Iris pigment epithelial cell (primary cell): ENCODE measurements around the gene FAM50A.
A peak's percentile ranks its signal among the peaks of the same experiment; 100 is the strongest.

ENCODE experiments used
- DNase-seq: peaks from one replicate; pipeline ENCODE4 v3.0.0-alpha.2; 2011; ENCODE audit warnings: low read depth

Gene FAM50A

DNA sequence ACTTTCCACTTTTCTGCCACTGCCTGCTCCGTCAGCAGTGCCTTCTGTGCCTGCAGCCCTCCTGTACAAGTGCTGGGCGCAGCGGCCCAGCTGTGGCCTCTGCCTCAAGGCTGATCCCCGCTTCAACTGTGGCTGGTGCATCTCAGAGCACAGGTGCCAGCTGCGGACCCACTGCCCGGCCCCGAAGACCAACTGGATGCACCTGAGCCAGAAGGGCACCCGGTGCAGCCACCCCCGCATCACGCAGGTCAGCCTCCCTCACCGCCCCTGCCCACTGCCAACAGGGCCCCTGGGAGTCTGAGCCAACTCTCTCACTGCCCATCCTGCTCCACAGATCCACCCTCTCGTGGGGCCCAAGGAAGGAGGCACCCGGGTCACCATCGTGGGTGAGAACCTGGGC lies 21.7 kb downstream of the FAM50A start:
- DNase-seq, result no peak

DNA sequence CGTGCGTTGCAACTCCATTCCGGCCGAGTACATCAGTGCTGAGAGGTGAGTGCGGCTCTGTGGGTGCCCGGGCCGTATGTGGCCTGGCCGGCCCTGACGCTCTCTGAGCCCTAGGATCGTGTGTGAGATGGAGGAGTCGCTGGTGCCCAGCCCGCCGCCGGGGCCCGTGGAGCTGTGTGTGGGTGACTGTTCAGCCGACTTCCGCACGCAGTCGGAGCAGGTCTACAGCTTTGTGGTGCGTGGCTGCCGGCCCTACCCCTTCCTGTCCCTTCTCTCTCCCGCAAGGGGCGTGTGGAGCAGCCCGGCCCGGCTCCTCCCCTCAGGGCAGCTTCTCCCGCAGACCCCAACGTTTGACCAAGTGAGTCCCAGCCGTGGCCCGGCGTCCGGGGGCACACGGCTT lies 22.1 kb downstream of the FAM50A start:
- DNase-seq, result no peak

DNA sequence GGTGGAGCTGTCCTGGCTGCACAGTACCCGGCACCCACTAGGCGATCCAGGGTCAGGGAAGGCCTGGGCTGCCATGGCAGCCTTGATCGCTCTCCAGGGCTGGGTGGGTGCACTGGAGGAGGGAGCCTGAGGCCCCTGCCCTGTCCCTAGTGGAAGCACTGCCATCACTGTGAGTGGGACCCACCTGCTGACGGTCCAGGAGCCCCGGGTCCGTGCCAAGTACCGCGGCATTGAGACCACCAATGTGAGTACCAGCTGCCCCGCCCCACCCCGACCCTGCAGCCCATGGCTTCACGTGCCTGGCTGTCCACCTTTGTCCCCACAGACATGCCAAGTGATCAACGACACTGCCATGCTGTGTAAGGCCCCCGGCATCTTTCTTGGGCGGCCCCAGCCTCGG lies 23.0 kb downstream of the FAM50A start:
- no peak for DNase-seq

DNA sequence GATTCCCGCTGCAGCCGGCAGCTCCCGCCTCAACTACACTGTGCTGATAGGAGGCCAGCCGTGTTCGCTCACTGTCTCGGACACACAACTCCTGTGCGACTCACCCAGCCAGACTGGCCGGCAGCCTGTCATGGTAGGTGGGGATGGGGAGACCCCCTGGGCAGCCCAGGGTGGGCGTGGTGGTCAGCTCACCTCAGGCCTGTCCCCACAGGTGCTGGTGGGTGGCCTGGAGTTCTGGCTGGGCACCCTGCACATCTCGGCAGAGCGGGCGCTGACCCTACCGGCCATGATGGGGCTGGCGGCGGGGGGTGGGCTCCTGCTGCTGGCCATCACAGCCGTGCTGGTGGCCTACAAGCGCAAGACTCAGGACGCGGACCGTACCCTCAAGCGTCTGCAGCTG lies 23.6 kb downstream of the FAM50A start:
- no peak for DNase-seq

DNA sequence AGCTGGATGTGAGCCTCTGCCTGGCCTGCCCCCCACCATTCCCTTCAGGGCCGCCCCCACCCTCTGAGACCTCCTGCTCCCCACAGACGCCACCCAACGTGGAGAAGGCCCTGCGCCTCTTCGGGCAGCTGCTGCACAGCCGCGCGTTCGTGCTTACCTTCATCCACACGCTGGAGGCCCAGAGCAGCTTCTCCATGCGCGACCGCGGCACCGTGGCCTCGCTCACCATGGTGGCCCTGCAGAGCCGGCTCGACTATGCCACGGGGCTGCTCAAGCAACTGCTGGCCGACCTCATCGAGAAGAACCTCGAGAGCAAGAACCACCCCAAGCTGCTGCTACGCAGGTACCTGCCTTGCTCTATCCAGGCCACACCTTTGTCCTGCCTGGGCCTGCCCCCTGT lies 24.3 kb downstream of the FAM50A start:
- no peak for DNase-seq

DNA sequence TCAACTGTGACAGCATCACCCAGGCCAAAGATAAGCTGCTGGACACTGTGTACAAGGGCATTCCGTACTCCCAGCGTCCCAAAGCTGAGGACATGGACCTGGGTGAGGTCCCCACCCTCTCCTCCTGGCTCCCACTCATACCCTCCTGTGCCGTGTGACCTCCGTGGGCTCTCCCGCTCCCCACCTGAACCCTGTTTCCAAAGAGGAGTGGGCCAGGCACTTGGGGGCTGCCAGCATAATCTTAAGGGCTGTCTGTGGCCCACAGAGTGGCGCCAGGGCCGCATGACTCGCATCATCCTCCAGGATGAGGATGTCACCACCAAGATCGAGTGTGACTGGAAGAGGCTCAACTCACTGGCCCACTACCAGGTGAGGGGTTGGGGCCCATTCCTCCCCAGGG lies 25.2 kb downstream of the FAM50A start:
- DNase-seq, result no peak

DNA sequence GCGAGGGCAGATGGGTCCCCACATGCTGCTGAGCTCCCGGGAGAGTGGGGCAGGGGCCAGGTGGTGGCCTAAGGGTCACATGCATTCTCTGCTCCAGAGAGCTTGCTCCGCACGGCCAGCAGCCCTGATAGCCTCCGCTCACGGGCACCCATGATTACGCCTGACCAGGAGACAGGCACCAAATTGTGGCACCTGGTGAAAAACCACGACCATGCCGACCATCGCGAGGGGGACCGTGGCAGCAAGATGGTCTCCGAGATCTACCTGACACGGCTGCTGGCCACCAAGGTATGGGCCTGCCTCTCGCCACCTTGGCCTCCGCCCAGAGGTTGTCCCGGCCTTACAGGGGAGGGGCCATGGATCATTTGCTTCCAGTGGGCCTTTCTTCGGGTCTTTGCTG lies 25.9 kb downstream of the FAM50A start:
- DNase-seq, result no peak

DNA sequence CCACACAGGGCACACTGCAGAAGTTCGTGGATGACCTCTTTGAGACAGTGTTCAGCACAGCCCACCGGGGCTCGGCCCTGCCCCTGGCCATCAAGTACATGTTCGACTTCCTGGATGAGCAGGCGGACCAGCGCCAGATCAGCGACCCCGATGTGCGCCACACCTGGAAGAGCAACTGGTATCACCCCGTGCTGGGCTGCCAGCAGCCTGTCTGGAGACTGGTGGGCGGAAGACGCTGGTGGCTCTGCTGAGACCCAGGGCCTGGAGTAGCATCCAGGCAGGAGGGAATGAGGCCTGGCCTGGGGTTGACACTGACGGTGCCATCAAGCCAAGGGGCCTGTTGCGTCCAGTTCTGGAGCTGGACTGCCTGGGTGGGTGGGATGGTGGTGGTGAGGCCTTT lies 26.5 kb downstream of the FAM50A start:
- DNase-seq, result no peak

DNA sequence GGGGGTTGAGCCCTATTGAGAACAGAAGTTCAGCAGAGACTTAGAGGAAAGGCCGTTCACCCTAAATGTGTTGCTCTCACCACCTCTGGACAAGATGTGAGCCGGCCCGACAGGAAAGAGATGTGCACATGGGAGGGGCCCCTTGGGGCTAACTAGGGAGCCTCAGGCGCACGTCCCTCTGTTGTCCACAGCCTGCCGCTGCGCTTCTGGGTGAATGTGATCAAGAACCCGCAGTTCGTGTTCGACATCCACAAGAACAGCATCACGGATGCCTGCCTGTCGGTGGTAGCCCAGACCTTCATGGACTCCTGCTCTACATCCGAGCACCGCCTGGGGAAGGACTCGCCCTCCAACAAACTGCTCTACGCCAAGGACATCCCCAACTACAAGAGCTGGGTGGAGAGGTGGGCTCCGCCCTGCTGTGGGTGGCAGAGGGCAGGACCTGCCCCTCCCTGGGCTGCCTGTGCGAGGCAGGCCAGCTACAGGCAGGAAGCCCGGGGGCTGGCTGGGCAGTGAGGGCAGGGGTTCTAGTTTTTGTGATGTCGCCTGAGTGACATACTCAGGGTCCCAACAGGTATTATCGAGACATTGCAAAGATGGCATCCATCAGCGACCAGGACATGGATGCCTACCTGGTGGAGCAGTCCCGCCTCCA lies 27.1 kb downstream of the FAM50A start:
- DNase-seq, result no peak

DNA sequence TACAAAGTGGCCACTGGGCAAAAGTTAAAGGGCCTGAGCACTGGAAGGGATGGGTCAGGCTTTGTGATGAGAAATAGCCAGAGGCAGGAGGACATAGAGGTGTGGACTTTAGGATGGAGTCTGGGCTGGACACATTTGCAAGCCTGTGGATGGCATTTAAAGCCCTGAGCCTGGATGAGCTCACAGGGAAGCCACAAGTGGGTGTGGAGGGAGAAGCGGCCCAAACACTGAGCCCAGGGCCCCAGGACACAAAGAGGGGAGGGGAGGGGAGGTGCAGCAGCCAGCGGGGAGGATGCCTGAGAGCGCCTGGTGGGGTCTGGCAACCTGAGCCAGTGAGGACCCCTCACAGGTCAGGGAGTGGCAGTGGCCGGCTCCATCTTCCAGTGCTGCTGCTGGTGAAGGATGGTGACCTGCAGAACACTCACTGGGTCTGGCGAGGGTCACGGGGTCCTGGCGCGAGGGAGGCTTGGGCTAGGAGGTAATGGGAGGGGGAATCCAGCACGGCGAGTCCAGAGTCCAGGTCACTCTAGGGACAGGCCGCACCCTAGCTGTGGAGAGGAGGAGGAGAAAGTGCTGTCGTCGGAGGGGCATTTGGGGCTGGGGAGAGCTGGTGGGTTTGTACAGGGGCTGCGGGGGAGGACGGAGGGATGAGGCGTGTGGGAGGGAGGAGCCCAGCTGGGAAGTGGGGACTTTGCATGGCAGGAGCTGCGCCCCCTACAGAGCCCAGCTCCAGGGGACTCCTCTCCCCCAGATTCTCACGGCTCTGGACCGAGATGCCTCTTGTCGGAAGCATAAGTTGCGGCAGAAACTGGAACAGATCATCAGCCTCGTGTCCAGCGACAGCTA lies 28.1 kb downstream of the FAM50A start:
- no peak for DNase-seq

DNA sequence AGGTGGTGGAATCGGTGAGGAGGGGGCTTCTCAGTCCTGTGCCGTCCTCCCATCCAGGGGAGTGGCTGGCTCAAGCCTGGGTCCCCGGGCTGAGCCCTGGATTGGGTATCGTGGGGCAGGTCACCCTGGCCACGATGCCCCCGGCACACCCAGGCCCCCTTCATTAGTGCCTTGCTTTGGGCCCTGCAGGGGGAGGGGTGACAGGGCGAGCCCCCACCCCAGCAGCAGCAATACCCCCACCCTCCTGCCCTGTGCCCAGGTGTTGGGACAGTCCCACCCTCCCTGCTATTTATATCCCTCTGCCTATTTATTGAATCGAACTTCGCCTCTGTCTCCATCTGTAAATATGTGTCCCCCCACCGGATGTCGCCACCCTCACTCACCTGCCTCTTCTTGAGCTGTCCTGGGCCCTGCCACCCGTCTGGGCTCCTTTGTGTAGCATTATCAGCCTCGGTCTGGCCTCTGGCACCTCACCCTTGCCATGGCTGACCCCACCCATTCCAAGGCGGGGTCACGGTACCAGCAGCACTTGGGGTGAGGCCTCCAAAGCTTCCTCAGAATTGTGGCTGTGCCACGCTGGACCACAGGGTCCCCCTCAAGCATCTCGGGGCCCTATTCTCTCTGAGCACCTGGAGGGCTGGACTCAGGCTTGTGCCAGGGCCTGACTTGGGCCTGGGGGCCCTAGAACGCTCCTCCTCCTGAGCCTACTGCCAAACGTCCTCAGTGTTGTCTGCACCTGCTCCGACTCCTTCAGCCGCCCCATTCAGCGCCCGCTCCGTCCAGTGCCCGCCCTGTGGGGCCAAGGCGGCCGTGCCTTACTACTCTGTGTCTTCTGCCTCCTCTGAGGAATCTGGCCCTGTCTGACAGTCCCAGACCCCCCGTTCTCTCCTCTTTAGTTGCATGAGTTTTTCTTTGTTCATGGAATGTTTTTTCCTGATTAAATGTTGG lies 29.0 kb downstream of the FAM50A start:
- DNase-seq, result no peak

DNA sequence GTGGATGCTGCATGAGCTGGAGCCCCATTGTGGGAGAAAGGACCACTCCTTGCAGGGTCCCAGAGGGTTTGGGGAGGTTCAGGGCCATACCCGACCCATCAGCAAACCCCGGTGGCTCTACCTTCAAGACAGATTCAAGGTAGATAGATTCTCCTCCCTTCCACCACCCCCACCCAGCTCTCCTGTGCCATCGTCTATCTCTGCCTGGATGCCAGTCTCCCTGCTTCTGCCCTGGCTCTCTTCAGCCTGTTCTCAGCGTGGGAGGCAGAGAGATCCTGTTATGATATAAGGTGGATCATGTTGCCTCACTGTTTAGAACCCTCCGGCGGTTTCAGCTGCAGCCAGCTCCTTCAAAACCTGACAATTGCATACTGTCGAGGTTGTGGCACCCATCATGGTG lies 29.7 kb downstream of the FAM50A start:
- no peak for DNase-seq

DNA sequence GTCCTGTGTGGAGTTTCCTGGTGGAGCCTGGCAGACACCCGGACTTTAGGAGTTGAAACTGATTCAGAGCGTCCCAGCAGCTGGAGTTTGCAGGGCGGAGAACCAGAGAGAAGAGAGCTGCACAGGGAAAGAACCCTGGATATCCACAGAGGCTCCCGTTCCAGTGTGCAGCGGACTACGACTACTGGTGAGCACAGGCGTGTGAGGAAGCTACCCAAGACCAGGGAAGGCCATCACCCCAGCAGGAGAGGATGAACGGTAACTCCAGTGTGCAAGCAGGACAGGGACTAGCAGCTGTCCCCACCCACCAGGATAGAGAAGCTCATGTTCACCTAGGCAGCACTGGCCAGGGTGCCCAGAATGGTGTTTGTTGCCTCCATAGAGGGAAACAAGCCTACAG lies 32.9 kb downstream of the FAM50A start:
- no peak for DNase-seq

DNA sequence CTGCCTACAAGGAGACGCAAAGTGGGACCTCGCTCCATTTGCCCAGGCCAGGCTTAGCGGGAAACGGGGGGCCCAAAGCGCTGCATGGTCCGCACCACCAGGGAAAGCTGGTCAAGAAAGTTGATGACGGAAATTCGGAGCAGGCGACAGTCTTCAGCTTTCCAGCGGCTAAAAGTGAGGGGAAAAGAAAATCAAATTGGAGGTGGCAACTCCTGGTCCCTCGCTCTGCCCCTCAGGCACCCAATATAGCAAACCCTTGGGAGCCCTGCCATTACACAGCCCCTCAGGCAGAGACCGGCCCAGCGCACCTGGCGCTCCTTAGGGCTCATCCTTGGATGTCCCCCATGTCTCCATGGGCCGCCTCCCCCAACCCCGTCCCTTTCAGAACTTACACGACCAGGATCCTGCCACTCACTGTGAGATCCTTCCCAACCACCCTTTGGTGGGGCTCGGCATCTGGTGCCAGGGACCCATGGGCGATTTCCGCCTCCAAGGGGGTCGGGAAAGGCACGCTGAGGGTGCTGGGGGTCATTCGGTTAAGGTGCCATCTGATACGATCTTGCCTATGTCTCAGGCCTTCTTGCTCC lies 34.0 kb downstream of the FAM50A start:
- DNase-seq, result no peak

DNA sequence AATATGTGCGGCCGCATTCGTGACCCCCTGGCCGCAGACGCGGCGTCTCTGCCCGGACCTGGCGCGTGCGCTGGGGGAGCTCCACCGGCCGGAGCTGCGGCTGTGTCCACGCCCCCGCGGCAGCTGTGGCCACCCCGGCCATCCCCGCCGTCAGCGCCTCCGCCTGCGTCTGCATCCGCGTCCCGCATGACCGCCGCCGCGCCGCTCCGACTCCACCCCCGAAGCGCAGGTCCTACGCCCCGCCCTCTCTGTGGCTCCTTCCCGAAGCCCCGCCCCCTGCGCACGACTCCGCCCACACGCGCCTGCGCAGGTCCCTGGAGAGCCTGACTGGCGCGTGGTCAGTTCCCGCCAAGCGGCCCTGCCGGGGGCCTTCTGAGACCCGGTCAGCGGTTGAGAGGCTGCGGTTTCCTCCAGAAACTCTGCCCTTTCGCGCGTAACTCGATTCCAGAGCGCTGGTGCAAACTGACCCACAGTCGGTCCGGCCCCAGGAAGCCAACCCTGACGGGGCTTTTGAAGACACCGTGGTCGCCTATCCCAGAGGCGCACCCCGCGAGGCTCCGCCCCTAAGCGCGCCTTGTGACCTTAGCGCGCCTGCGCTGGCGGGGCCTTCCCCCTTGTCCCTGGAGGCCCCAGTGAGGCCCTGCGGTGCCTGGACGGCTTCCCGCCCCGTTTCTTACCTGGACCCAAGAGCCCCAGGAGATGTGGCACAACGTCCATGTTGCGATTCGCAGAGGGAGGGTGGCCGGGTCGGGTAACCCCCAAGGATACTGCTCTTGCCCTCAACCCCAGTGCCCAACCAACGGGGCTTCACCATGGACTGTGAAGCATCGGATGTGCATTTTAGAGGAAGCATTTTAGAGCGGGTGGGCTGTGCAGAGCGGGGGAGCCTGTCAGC lies 35.0 kb downstream of the FAM50A start, which contains the start of gene LAGE3:
Gene LAGE3, minus strand, starts transcription at position 554 of the 895 bp plus-strand sequence. Its CDS starts 366 bp downstream, at position 188.
- DNase-seq, result peak; percentile 89

DNA sequence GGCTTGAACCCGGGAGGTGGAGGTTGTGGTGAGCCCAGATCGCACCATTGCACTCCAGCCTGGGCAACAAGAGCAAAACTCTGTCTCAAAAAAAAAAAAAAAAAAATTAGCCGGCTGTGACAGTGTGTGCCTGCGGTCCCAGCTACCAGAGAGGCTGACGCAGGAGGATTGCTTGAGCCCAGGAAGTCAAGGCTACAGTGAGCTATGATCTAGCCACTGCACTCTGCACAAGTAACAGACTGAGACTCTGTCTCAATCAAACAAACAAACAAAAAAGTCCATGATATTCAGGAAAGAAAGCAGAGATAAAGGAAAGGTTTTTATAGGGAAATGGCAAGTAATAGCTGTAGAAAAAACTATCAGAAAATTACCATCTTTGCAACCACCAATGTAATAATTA lies 37.3 kb downstream of the FAM50A start:
- no peak for DNase-seq

DNA sequence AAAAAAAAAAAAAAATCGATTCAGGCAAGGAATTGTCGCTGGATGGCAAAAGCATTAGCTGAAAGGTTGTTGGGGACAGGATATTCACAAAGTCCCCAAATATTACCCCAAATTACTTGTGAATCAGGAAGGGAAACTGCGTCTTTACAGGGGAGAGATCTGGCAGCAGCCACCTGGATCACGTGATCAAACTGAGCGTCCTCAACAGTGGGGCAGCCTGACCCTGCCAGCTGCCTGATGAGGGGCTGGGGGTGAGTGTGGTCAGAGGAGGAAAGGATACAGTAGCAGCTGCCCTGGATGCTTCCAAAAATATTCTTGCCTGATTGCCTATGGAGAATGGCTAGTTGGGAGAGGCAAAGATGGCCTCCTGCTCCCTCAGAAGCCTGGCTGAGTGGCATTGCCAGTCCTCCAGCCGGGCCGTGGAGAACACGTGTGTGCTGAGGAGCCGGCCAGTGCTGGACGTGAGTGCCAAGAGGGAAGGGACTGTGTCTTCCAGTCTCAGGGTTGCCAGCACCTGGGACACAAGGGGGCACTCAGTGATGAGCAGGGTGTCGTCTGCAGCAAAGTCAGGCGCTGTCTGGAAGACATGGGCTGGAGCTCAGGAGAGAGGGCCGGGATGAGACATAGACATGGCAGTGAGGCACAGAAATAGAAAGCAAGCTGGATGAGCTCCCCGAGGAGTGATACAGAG lies 38.1 kb downstream of the FAM50A start:
- no peak for DNase-seq

DNA sequence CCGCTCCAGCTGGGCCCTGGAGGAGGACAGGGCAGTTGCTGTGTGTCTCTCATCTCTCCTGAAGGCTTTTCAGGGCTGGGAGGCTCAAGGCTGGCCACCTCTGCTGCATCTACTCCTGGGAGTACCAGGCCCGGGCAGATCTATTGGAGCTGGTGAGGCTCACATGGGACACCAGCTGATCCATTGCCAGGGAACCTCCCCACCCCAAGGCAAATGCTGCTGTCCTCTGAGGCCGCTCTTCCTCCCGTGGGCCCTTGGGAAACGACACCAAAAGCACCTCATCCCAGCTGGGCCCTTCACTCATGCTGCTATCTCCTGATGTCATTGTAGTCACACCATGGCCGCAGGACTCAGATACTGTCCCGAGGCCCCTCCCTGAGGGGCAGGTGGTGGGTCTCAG lies 38.8 kb downstream of the FAM50A start:
- DNase-seq, result no peak

DNA sequence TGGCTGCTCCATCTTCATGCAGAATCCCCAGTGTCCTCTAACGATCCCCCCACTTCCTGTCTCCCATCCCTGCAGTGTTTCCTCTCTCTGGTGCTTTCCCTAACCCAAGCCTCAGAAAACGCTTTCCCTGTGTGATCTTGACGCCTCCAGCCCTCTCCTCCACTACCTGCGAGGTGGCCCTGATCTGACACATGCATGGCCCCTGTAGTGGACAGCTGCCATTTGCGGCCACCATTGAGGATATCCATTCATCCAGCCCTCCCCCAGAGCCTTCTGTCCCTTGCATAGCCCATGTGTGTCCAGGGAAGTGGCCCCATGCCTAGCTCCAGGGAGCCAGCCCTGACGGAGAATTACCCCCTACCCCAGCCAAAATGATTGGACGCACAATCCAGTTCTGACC lies 39.4 kb downstream of the FAM50A start:
- DNase-seq, result no peak
